ENCODE data around the gene SLC31A2.

The SLC31A2 gene

GRCh38 chr9:113151696-113152630 lies 1.2 kb downstream of the SLC31A2 start:
- H4K20me1 ChIP-seq (ENCODE audit: insufficient read depth, low read length): 0 out of 2 replicates have a peak, but pooled peaks cover 4% of the 10 kb centered on the region

GRCh38 chr9:113152699-113153098 lies 1.9 kb downstream of the SLC31A2 start:
- H4K20me1 ChIP-seq (ENCODE audit: insufficient read depth, low read length): 0 out of 2 replicates have a peak, but pooled peaks cover 6% of the 10 kb centered on the region
- no peak overlapping the region for H3K27ac ChIP-seq (ENCODE audit: low read length)
- no peak overlapping the region for H3K4me2 ChIP-seq (ENCODE audit: low read length)
- H3K9me3 ChIP-seq (ENCODE audit: insufficient read depth, low read length): no peaks in the 10 kb centered on the region
- H2AFZ ChIP-seq (ENCODE audit: low read depth, low read length): no peak overlapping the region
- no peaks in the 10 kb centered on the region for H3K79me2 ChIP-seq (ENCODE audit: low read length)
- peaks cover 4% of the 10 kb centered on the region; the same call in 1 of the 2 replicates for H3K4me1 ChIP-seq (ENCODE audit: low read length)
- no peak overlapping the region for H3K9ac ChIP-seq (ENCODE audit: low read length)
- no peaks in the 10 kb centered on the region for H3K36me3 ChIP-seq (replicated peaks; ENCODE audit: low read depth, low read length)
- no peak overlapping the region for H3K4me3 ChIP-seq (ENCODE audit: low read length)
- H3K27me3 ChIP-seq (ENCODE audit: low read depth, low read length): peaks cover 3% of the 10 kb centered on the region; the same call in 1 of the 2 replicates
- TF ChIP-seq EZH2phosphoT487 (IDR thresholded peaks at IDR 0.05; ENCODE audit: low read depth): no peak
- TF ChIP-seq CTCF (IDR thresholded peaks at IDR 0.05; ENCODE audit: low read depth, low read length): peak; percentile 13; the same call in 1 of the 2 replicates

More at GRCh38 chr9:113151696-113152630, 1.2 kb downstream of the SLC31A2 start:
- Histone ChIP-seq H2AFZ (ENCODE audit: low read depth, low read length) (no peak overlapping the region), H3K4me2 (ENCODE audit: low read length) (peak overlapping the region; percentile 91), H3K36me3 (replicated peaks; ENCODE audit: low read depth, low read length) (no peaks in the 10 kb centered on the region), H3K27me3 (ENCODE audit: low read depth, low read length) (peaks cover 3% of the 10 kb centered on the region; the same call in 1 of the 2 replicates), H3K9ac (ENCODE audit: low read length) (no peak overlapping the region), H3K27ac (ENCODE audit: low read length) (no peak overlapping the region), H3K79me2 (ENCODE audit: low read length) (no peaks in the 10 kb centered on the region), H3K4me3 (ENCODE audit: low read length) (peak overlapping the region; percentile 92), H3K4me1 (ENCODE audit: low read length) (peaks cover 4% of the 10 kb centered on the region; the same call in 1 of the 2 replicates), H3K9me3 (ENCODE audit: insufficient read depth, low read length) (no peaks in the 10 kb centered on the region)
- TF ChIP-seq CTCF (IDR thresholded peaks at IDR 0.05; ENCODE audit: low read depth, low read length): no peak
- TF ChIP-seq EZH2phosphoT487 (IDR thresholded peaks at IDR 0.05; ENCODE audit: low read depth): no peak

- Histone ChIP-seq H3K27ac (ENCODE audit: low read length) (no peak overlapping the region), H3K27me3 (ENCODE audit: low read depth, low read length) (peaks cover 3% of the 10 kb centered on the region; the same call in 1 of the 2 replicates), H3K36me3 (replicated peaks; ENCODE audit: low read depth, low read length) (peaks cover under 1% of the 10 kb centered on the region), H3K4me2 (ENCODE audit: low read length) (no peak overlapping the region), H4K20me1 (ENCODE audit: insufficient read depth, low read length) (0 out of 2 replicates have a peak, but pooled peaks cover 6% of the 10 kb centered on the region), H3K4me1 (ENCODE audit: low read length) (peaks cover 4% of the 10 kb centered on the region; the same call in 1 of the 2 replicates), H3K79me2 (ENCODE audit: low read length) (no peaks in the 10 kb centered on the region), H3K4me3 (ENCODE audit: low read length) (no peak overlapping the region), H2AFZ (ENCODE audit: low read depth, low read length) (no peak overlapping the region), H3K9ac (ENCODE audit: low read length) (no peak overlapping the region), H3K9me3 (ENCODE audit: insufficient read depth, low read length) (no peaks in the 10 kb centered on the region)
- no peak for TF ChIP-seq EZH2phosphoT487 (IDR thresholded peaks at IDR 0.05; ENCODE audit: low read depth)
- no peak for TF ChIP-seq CTCF (IDR thresholded peaks at IDR 0.05; ENCODE audit: low read depth, low read length)
Measured at GRCh38 chr9:113153599-113153998, 2.8 kb downstream of the SLC31A2 start.

GRCh38 chr9:113154471-113154870 lies 3.7 kb downstream of the SLC31A2 start:
- no peak for TF ChIP-seq CTCF (IDR thresholded peaks at IDR 0.05; ENCODE audit: low read depth, low read length)
- no peak for TF ChIP-seq EZH2phosphoT487 (IDR thresholded peaks at IDR 0.05; ENCODE audit: low read depth)
- H3K79me2 ChIP-seq (ENCODE audit: low read length): no peaks in the 10 kb centered on the region
- H3K4me3 ChIP-seq (ENCODE audit: low read length): no peak overlapping the region
- H3K9me3 ChIP-seq (ENCODE audit: insufficient read depth, low read length): no peaks in the 10 kb centered on the region
- H3K27ac ChIP-seq (ENCODE audit: low read length): no peak overlapping the region
- no peak overlapping the region for H3K9ac ChIP-seq (ENCODE audit: low read length)
- H2AFZ ChIP-seq (ENCODE audit: low read depth, low read length): no peak overlapping the region
- peaks cover 3% of the 10 kb centered on the region for H3K36me3 ChIP-seq (replicated peaks; ENCODE audit: low read depth, low read length)
- peaks cover 4% of the 10 kb centered on the region; the same call in 1 of the 2 replicates for H3K4me1 ChIP-seq (ENCODE audit: low read length)
- 0 out of 2 replicates have a peak, but pooled peaks cover 6% of the 10 kb centered on the region for H4K20me1 ChIP-seq (ENCODE audit: insufficient read depth, low read length)
- peaks cover 3% of the 10 kb centered on the region; the same call in 1 of the 2 replicates for H3K27me3 ChIP-seq (ENCODE audit: low read depth, low read length)
- H3K4me2 ChIP-seq (ENCODE audit: low read length): no peak overlapping the region
